ENCODE measurements around the gene FXYD5. TPM values are rescaled to one million over a fixed set of nuclear protein-coding genes. Genes with fewer than 3 reads are reported as not detected.

The FXYD5 gene
- total and polyA plus RNA-seq, 10 of the 15 experiments (the other 5 are each of a cell fraction or from before 2014, with no cell fraction given): 30.0 to 159 (median 93.9) TPM

- ChIA-PET RAD21 (ENCODE audit: unreplicated experiment) (no interaction called here), SMC1A (ENCODE audit: uncharacterized antibody, unreplicated experiment) (no interaction called here), CTCF (interaction anchor here (0.8 kb wide), 1 partner anchor 27 kb away, joined by 3 read pairs; no protein-coding TSS in a partner anchor), POLR2A (no interaction called here)
- FAIRE-seq: no peak
- Histone ChIP-seq H3K9ac (ENCODE audit: control insufficient read depth, insufficient read depth, low read length) (no peak overlapping the region), H3K4me2 (ENCODE audit: control insufficient read depth, insufficient read depth) (no peak overlapping the region), H4K20me1 (ENCODE audit: control insufficient read depth, insufficient read depth) (no peaks in the 10 kb centered on the region), H3K36me3 (ENCODE audit: control insufficient read depth in 2 of 2, insufficient read depth in 2 of 2, low read length in 1 of 2) (peaks cover 17 to 23% of the 10 kb centered on the region in 2 experiments), H2AFZ (ENCODE audit: control insufficient read depth, low read depth, low read length) (no peak overlapping the region), H3K79me2 (ENCODE audit: control insufficient read depth, insufficient read depth, low read length) (no peaks in the 10 kb centered on the region), H3K4me1 (ENCODE audit: control insufficient read depth, insufficient read depth, low read length) (peaks cover 11% of the 10 kb centered on the region; the same call in 1 of the 2 replicates), H3K27ac (ENCODE audit: control insufficient read depth, insufficient read depth) (no peak overlapping the region), H3K27me3 (replicated peaks in 1 of 2; ENCODE audit: control insufficient read depth in 2 of 2, insufficient read depth in 2 of 2, low read length in 1 of 2) (no peaks in the 10 kb centered on the region), H3K4me3 (no peak overlapping the region), H3K9me3 (replicated peaks; ENCODE audit: control insufficient read depth, insufficient read depth, low read length) (peaks cover 24% of the 10 kb centered on the region)
- 68% methylated on average over 18 of the region's 18 CpGs for WGBS (ENCODE audit: insufficient coverage, insufficient replicate concordance, low lambda C conversion rate, missing lambda C conversion rate)
- no peak for DNase-seq (ENCODE audit: low read depth, low spot score)
- no TSS peak for BruUV-seq (replicated peaks)
- no peak for ATAC-seq
- in situ Hi-C loops (cut with MboI) (no loop called here), intact Hi-C loops (cut with micrococcal nuclease; ENCODE audit: unreplicated experiment) (no loop called here)
- TF ChIP-seq BHLHE40 (IDR thresholded peaks at IDR 0.05; ENCODE audit: borderline replicate concordance in 1 of 2, low read depth in 2 of 2, low read length in 1 of 2) (no peak), NBN (IDR thresholded peaks at IDR 0.05) (no peak), IKZF2 (IDR thresholded peaks at IDR 0.05) (no peak), E2F4 (IDR thresholded peaks at IDR 0.05; ENCODE audit: low read depth, low read length) (no peak), SMAD1 (IDR thresholded peaks at IDR 0.05; ENCODE audit: low read depth, partially characterized antibody) (no peak), NFIC (IDR thresholded peaks at IDR 0.05; ENCODE audit: low read depth, low read length) (no peak), MEF2A (IDR thresholded peaks at IDR 0.05; ENCODE audit: insufficient read depth, low read depth, low read length) (no peak)
Observed at GRCh38 chr19:35169221-35169995, 14.9 kb downstream of the FXYD5 start.

Measured in GM12878 (cell line).